G401.6 (cell line): ENCODE data around the gene ERC2.

Source experiments
- FAIRE-seq: peaks from 2 replicates; lab custom pipeline; 2012; peaks lifted over from hg19 to GRCh38; lab: Jason Lieb, UNC

ERC2 gene

DNA sequence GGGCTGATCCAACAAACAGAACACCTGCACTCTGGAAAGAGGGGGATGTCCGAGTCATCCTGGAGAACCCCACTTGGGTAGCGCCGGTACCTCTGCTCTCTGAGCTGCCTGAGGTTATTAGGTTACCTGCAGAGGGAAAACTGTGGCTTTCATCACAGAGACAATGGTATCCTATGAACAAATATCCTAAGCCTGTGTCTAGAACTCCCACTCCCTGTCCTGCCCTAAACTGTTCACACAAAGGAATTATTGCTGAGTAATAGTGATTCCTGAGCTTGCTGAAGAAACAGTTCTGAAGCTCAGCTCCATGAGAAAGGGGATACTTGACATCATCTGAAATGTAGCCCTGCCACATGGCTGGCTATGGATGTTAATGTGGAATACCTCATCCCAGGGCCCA, 949.2 kb downstream of the ERC2 start:
- FAIRE-seq = no peak

DNA sequence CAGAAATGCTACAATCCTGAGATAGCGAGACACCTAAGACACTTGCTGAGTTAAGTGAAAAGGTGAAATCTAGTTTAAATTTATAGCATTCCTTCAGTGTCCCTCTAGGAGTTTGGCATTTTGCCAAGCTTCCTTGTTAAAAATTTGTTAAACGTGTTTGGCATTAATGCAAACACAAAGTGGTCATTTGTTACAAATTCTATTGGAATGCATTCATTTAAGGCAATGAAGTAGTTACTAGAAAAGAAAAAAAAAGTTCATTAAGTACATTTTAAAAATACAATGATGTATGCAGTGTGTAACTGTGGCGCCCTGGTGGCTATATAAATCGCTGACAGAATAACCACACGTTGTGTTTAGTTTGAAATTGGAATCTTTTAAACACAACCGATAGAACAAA, 949.8 kb downstream of the ERC2 start:
- peak; percentile 99 for FAIRE-seq

DNA sequence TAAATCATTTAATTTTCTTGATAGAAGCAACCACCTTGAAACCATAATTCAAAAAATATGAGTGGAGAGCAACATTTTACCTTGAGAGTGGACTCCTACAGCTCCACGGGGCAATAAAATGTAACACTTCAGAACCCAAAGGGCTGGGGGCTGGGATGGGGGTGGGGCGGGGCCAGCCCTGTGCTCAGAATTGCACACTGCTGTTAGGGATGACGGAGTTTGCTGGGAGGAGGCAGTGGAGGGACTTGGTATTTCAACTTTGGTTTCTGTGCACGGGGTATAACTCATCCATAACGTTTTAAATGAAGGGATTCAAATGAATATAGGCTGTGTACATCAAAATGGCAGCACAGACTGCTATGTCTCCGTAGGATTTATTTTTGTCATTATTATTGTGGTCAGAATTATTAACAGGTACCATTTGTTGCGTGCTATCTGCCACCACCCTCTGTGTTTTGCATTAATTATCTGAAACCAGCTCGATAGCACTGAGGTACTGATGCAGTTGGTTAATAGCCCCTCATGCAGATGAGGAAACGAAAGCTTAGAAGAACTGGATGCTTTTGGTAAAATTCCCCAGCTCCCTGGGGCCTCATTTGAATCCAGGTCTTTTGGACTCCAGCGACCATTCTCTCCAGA, 951.8 kb downstream of the ERC2 start:
- FAIRE-seq = no peak

DNA sequence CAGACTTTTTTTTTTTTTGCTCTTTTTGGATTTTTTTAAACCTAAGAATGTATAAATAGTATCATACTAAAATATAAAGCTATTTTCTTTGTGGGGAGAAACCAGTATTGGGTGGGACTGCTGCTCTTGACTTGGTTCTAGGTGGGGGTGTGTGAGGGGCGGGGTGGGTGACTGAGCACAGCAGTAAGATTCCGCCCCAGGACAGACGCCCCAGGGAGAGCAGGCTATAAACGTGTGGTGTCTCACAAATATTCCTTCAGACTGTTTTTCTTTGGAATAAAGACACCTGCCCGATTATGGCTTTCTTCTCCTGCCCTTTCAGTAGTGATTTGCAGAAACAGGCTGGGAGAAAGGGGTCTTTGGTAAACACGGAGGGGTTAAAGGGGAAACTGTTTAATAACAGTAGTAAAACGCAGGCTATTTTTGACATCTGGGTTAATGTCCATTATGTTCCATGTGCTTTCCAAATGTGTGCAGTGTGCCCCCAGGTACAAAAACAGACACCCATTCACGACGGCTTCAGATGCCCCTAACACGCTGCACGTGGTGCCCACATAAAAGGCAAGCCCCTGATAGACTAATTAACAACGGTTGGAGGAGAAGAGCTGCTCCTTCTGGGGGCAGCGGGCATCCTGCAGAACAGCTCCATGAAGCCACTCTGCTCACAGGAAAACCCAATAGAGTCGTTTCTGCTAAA, 952.6 kb downstream of the ERC2 start:
- no peak for FAIRE-seq

DNA sequence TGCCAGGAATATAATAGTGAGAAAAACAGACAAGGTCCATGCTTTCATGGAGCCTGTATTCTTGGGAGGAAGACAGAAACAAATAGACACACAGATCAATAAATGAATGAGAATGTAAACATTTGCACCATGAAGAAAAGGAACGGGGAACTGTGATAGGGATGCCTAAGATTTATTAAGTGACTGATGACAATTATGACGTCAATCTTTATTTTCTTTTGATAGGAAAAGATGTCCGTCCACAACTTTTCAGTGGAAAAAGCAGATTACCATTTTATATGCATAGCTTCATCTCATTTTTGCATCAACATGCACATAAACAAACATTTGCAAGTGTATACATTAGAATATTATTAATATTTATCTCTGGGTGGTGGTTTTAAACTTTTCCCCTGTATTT, 953.3 kb downstream of the ERC2 start:
- no peak for FAIRE-seq

DNA sequence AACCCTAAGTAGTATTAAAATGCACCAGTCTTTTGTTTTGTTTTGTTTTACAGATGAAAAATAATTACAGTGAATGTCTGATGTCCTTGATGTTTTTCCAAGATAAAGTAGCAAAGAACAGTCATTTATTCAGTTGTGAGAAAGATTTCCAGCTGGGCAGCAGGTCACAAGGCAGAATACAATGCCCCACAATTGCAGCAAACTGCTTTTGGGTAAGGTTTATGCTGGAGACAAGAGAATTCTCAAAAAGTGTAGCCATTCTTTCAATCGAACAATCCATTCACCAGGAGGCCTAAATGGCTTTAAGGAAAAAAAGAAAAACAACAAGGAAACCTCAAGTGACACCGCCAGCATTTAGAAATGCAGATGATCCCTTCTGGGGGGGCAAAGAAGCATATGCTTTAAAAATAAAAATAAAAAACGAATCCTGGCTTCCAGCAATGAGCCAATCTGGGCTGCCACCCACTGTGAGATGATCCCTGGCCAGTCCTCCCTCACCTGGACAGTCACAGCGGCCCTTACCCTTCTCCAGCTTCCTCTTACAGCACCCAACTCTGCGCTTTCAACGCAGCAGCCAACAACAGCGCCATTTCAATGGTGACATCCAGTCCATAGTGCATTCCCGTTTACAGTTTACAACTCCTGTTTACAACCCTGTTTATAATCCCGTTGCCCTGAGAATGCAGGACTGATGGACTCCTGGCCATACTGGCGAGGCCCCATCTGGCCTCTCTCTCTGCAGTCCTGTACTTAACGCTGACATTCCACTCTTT, 955.5 kb downstream of the ERC2 start:
- FAIRE-seq = peak; percentile 99

DNA sequence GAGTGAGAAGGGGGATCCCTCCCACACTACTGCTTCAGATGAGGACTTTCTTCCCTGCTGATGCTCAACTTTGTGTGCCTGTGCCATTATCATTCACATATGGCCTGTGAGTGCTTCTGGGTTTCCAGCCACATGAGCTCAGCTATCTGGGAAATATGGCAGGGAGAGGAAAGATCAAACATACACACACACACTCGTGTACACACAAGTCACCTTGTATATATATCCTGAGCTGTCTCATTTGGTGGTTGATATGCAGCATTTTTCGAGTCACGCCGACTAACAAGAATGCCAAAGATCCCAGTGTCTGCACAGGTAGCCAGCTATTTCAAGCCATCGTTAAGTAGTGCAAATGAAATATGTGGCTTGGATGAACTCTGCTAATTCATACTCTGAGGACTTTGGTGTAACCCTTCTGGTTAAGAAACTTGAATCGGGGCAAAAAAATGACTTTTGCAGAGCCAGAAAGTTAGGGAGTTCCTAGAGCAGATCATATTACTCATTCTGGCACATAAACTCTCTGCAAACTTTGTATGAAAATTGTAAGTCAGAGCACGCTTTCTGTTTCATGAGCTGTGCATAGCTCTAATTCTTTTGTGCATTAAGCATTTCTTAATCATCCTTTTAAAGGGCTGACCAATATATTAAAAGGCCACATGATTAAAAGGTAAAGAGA, 956.2 kb downstream of the ERC2 start:
- no peak for FAIRE-seq

DNA sequence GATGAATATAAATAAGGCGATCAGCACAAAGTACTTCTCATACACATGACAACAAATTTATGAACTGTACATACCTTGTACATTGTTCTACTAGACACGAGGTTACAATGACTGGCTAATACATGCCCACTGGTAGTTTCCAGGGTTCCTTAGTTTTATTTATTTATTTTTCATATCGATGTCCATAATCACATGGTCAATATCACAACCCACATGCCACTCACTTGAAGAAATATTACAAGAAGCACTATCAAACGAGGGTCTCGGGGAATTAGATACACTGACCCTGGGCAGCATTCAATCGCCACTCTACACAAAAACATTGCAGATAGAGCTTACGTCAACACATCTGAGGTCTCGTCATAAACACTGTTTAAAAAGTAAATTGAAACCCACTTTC, 959.9 kb downstream of the ERC2 start:
- no peak for FAIRE-seq

DNA sequence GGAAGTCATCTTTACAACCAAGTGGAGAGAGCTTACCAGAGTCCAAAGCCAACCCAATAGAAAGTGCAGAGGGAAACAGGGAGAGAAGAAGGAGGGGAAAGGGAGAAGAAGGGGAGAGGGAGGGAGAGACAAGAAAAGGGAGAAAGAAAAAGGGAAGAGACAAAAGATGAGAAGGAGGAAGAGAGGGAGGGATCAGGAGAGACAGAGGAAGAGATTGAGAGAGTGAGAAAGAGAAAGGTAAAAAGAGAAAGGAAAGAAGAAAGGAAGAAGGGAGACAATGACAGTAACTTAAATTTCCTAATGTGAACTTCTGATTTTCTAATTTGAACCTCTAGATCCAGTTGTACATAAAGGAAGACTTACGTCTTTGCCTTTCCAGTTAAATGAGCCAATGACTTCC, 960.5 kb downstream of the ERC2 start:
- no peak for FAIRE-seq

DNA sequence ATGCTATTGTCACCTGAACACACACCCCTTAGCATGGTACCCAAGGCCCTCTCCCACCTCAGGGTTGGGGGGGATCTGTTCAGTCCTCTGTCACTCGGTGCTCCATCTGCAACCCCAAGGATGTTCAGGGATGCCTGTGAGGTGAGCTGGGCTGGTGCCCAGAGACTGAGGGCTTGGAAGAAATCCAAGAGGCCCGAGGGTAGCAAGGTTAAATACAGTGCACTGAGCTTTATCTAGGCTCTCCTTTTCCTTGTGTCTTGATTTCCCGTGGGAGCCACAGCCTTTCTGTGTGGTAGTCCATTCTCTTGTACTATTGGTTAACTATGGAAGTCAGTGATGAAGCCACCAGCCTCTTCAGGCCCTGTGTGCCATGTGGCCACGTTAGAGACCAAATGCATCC, 962.5 kb downstream of the ERC2 start:
- FAIRE-seq = no peak

DNA sequence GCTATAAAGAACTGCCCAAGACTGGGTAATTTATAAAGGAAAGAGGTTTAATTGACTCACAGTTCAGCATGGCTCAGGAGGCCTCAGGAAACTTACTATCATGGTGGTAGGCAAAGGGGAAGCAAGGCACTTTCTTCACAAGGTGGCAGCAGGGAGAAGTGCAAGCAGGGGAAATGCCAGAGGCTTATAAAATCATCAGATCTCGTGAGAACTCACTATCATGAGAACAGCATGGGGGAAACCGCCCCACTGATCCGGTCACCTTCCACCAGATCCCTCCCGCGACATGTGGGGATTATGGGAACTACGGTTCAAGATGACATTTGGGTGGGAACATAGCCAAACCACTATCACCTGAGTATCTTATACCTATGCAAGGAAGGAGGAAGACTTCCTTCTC, 963.2 kb downstream of the ERC2 start:
- FAIRE-seq = peak; percentile 81

DNA sequence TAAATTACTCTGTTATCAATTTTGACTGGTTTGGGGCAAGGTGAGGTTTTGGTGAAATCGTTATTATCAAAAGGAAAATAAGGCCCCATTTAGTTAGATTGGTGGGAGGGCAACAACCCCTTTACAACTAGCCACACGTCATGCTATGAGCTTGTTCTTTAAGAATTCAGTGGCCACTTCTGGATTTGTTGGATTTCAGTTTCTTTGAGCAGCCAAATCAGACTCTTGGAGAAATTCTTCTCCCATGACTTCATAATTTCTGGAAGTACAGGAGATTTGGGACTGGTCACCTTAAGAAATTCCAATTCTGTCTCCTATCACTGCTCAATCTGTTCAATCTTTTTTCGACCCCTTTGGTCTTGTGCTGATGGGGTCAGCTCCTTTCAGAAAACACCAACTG, 966.4 kb downstream of the ERC2 start:
- peak; percentile 99 for FAIRE-seq

DNA sequence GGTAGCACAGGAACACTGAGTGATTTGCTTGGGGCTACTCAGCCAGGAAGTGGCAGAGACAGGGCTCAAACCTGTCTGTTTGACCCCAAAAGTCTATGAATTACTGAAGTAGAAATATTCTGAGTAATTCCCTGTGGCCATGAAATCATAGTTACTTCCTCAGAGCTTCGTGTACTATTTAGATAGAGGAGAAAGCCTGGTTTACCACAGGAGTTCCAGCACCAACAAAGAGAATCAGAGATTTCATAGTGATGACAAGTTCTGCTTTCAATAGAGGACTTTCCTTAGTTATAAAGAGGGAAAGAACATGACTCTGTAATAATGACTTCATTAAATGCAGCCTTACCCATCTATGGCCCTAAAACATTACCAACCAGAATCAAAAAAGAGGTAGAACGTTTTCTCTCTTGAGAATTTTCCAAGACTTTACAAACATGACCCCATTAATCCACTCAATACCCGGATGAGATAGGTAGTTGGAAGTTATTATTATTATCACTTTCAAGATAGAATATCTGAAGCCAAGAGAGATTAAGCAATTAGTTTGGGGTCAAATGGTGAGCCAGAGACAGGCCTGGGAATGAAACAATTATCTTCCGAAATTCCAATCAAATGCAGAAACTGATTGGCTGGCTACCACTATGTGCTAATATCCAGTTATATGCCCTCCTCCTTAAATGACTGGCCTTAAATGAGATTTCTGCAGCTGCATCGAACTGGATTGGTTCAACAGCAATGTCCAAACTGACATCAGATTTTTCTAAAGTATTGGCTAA, 967.5 kb downstream of the ERC2 start:
- no peak for FAIRE-seq

DNA sequence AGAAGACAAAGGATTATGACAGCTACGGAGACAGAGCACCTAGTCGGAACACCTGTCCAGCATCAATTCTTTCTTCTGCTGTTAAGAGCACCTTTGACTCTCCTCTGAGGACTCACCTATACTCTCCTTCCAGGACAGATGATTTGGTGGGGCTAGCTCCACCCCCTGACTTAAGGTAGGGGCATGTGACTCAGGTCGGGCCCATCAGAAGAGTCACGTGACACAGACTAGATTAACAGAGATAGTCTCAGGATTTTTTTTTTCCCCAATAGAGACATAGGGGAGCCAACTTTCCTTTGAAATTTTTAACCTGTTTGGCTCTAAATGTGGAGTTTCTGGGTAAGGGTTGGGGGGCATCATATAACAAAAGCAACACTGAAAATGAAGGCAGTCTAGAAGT, 969.7 kb downstream of the ERC2 start:
- no peak for FAIRE-seq

DNA sequence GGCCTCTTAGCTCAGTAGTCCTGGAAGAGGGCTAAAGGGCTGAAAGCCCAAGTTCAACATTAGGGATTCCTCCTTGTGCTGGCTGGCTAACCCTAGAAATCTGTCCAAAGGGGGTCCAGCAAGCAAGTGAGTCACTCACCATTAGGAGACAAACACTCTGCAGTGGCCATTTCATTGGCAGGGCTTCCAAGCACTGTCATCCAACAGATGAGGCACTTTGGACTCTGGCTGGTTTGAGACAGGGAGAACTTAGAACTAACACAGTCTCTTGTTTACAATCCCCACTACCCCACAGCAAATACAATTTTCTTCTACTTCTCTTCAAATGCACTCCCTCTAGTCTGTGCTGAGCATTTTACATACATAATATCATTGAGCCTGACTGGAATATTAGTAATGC, 971.0 kb downstream of the ERC2 start:
- FAIRE-seq = no peak

DNA sequence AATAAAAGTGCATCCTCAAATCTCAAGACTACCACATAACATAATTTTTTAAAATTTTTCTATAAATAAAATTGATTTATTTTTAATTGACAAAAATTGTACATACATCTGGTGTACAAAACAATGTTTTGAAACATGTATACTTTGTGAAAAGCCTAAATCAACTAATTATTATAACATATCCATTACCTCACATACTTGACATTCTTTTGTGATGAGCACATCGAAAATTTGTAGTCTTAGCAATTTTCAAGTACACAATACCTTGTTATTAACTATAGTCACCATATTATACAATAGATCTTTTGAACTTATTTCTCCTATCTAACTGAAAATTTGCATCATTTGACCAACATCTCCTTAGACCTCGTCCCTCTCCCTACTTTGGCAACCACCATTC, 973.3 kb downstream of the ERC2 start:
- FAIRE-seq = peak; percentile 79

DNA sequence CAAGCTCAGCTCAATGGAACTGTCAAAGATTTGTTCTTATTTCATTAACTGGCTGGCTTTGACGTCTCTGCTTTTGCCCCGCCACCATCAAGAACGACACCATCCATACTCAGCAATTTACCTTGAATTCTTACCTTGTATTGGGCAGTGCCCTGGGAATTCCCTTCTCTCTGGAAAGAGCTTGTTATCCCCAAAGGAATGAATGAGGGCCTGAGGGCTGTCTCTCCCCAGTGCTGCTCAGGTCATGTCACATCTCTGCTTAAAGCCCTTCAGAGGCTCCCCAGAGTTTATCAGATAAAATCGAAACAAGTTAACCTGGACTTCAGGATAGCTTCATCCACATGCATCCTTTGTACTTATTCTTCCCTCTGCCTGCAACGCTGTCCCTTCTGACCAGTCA, 975.3 kb downstream of the ERC2 start:
- no peak for FAIRE-seq

DNA sequence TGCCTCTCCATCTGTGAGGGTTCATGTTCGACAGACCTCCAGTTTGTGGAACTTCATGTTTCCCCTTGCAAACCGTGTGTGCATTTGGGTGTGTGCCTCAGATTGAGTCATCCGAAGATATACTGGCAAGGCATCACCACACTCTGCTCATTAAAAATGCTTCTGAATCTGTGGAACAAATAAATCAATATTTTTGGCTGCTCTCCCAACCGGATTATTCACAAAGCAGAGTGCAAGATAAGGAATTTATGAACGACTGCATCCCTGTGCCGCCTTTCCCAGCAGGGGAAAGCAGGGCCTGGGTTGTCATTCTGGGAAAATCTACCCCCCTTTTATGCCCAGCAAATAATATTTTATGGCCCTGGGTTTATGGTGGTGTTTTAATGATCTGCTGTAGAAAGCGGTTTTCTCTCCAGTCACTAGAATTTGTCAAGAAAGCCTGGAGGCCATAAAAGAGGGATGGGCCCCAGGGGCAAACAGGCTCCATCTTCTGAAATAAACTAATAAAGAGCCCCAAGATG, 976.9 kb downstream of the ERC2 start:
- no peak for FAIRE-seq

DNA sequence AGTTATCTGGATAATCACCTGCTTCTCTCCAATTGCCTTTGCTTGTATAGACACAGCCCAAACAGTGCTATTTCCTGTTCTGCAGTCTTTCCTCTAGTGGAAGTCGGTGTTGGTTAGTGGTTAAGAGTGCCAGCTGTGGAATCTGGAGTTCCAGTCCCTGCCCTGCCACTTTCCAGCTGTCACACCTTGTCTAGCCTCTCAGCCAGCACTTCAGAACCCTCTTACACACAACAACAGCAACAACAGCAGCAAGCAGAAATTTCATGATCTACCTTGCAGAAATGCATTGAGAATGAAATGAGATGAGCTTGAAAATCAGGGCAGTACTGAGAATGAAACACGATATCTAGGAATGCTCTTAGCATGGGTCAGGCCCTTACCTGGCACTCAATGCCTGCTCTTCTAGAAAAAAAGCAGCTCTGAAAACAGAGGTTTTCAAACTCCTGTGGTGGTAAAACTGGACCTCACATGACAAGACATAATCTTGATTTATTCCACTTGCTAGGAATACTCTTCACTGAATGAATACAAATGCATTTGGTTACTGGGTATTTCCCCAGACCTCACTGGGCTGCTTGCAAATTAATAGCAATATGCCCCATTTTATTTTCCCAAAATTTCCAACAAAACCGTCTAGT, 977.9 kb downstream of the ERC2 start:
- peak; percentile 80 for FAIRE-seq

DNA sequence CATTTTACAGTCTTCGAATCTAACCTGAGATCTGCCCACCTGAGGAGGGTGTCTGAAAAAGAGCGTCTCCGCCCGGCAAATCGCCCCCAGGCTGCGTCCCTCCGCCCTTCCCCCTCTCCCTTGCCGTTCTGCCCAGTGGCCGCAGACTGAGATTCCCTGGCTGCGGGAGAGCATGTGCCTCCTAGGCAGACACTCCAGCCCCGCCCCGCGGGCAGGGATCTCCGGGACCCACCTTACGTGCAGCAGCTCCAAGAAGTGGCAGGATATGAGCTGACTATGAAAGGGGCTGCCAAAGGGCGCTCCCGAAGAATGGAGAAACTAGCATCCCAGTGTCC, 978.5 kb downstream of the ERC2 start:
- peak; percentile 91 for FAIRE-seq

DNA sequence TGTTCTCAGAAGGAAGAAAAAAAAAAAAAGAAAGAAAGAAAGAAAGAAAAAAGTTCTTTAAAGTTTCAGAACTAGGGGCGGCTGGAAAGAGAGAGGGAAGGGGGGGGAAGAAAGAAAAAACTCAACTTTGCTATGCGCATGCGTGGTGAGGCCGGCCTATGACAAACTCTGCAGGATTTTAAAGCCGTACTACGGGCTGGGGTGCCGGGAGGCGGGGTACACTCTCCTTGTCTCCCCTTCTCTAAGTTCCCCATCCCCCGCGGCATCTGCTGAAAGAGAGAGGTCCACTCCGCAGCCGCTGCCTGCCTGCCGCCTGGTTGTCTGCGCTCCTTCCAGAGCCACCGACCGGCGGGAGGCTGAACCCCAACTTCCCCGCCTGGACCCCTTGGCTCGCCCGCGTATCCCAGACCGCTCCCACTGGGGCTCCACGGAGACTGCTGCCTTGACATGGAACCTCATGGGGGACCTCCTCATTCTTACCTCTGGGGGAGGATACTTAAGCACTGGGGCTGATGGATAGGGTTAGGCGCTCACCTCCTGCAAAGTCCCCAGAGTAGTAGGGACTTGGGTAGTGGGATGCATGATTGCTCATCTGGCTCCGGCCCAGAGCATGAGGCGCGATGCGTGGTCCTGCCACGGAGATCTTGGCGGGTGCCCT, 979.7 kb downstream of the ERC2 start:
- FAIRE-seq = peak; percentile 95
